GM18868 (cell line): Measurements from ENCODE around the gene FAM53A.

Experiments used
- ATAC-seq: cut with Tn5 transposase; IDR thresholded peaks from one replicate; pipeline ENCODE4 v1.9.1; 2021; ENCODE audit warnings: mild to moderate bottlenecking, moderate library complexity; ENCODE audit not compliant: unreplicated experiment

The FAM53A gene

GRCh38 chr4:1595789-1596325 is 88.3 kb downstream of the FAM53A start:
- no peak for ATAC-seq

DNA sequence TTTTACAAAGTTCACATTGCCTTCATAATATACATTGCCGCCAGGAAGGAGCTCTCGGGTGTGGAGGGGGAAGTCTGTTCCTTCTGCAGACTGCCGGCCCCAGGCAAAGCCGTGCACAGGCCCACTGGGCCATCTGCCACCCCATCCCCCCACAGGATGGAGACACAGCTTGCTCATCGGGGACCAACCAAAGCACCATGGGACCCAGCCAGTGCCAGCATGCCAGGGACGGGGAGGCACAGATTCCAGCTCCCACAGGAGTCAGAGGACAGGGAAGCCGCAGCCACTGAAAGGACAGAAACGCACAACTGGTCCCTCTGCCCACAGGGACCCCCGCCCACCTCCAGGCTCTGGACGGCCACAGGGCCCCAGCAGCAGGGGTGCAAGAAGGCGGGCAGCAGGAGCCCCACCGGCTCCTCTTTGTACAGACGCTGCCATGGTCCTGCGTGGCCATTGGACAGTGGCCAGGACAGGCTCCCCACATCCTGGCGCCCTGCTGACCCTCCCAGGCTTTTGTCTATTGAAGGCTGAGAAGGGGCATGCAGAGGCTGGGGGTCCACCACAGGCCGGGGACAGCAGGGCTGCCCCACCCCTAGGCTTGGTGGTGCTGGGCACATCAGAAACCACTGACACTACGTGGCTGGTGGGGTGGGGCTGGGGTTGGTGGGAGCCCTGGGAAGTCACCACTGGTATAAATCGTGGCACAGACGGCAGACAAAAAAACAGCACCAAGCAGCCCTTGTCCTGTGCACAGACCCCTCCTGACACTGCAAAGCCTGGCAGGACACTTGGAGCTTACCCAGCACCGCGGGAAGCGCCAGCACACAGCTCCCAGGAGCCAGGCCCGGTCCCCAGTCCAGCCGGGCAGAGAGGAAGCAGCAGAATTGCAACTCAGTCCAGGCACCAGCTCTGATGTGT is 89.0 kb downstream of the FAM53A start:
- ATAC-seq = no peak

- no peak for ATAC-seq
Observed at GRCh38 chr4:1593881-1594345, 90.2 kb downstream of the FAM53A start.

GRCh38 chr4:1593458-1593857 is 90.7 kb downstream of the FAM53A start:
- no peak for ATAC-seq

DNA sequence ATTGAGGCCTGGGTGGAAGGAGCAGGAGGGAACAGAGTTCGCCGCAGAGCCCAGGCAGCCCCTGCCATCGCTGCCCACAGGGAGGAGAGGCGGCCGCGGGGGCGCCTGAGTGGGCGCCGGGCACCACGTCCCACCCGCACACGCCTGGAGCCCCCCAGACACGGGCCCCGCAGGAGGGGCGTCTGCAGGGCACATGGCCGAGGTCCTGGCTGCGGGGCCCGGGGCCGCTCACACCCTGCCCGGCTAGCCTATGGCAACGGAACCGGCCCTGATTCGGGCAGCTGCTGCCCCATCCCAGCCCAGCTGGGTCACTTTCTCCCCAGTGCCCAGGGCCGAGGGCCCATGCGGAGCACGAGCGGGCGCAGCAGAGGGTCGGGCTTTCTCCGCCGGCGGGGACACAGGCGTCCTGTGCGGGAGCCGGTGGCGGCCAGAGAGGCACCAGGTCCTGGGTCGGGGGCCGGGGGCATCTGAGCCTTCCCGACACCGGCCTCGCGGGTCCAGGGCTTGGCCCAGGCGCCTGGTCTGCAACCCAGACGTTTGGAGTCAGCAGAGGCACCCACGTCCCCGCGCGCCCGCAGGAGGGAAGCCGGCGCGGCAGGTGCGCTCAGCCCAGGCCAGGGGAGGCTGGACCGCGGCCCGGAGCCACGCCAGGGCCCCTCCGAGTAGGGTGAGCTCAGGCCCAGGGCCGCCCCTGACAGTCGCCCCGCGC is 91.2 kb downstream of the FAM53A start:
- ATAC-seq = no peak

DNA sequence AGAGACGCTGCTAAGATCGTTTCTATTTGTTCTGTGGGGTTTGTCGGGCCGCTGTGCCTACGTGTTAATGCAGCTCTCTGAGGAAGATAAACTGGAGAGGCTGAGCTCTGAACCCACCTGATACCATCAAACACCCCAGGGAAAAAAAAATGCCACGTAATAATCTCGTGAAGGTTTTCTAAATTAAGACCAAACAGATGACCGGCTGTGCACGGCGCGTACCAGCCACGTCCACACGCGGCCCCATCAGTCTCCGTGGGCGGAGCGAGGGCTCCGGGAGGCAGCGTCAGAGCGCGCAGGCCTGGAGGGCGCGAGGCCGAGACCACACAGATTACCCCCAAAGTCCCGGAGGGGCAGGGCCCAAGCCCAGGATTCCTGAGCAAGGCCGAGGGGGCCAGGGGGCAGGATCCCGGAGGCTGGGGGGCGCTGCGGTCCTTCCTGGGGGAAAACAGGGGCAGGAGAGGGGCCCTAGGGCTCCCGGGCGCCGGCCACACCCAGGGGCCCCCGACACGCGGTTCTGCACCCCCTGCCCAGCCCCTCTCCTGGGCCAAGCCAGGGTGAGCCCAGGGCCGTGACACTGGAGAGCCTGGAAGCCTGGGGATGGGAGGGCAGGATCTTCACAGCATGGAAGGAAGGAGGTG is 91.9 kb downstream of the FAM53A start:
- no peak for ATAC-seq

DNA sequence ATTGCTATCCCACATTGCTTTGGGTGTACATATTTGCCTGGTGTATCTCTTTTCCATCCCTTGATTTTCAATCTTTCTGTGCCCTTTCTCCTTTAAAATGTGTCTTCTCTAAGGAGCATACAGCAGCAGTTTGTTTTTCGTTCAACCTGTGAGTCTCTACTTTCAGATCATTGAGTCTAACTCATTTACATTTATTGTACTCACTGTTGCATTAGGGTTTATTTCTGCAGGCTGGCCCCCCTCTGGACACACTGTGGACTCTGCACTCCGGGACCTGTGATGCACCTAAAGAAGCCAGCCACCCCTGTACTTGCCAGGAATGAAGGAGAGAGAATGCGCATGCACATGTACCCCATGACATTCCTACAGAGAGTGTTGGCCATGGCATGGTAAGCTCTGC is 93.0 kb downstream of the FAM53A start:
- no peak for ATAC-seq

GRCh38 chr4:1590244-1590643 is 93.9 kb downstream of the FAM53A start:
- no peak for ATAC-seq
